Stimulated activated CD4-positive, alpha-beta T cell treated with anti-CD3 and anti-CD28 coated beads, Interleukin-15, amount 100 ng/mL, for 1 hour (primary cell): ENCODE measurements around the gene ZNRF3.
"Not testable (repeated sequence)": the region's sequence is repeated elsewhere in the genome, so short reads cannot be mapped to it uniquely, and the experiment has no call there.

ENCODE experiments used
- DNase-seq, 2 donors: peaks; one replicate each; pipeline ENCODE4 v3.0.0-alpha.2; 2020; ENCODE audit warnings: low read depth in 1 of 2, low spot score in 1 of 2

The ZNRF3 gene

GRCh38 chr22:29082826-29083545 lies 199.6 kb downstream of the ZNRF3 start:
- no peak for DNase-seq

DNA sequence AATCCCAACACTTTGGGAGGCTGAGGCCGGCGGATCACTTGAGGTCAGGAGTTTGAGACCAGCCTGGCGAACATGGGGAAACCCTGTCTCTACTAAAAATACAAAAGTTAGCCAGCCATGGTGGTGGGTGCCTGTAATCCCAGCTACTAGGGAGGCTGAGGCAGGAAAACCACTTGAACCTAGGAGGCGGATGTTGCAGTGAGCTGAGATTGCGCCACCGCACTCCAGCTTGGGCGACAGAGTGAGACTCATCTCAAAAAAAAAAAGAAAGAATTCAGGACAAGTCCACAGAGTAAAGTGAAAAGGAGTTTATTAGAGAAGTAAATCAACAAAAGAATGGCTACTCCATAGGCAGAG lies 200.2 kb downstream of the ZNRF3 start:
- DNase-seq, result not testable (repeated sequence)

GRCh38 chr22:29083933-29084591 lies 200.7 kb downstream of the ZNRF3 start:
- no peak for DNase-seq

GRCh38 chr22:29087012-29087411 lies 203.6 kb downstream of the ZNRF3 start:
- DNase-seq, result no peak

- DNase-seq, result no peak
These were observed 205.4 kb downstream of the ZNRF3 start for GRCh38 chr22:29088809-29089208.

GRCh38 chr22:29089507-29089906 lies 206.1 kb downstream of the ZNRF3 start:
- DNase-seq, result no peak

DNA sequence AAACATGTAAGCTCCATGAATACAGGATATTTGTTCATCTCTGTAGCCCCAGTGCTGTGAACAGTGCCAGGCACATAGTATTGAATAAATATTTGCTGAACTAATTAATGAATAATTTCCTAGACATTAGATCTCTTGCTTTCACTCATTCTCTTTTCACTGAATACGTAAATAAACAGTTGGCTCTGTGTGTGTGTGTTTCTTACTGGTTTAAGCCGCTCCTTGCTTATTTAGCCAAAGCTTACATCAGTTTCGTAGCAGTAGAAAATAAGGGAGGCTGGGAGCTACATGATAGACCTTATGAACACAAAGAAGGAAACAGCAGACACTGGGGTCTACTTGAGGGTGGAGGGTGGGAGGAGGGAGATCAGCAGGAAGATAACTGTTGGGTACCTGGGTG lies 206.7 kb downstream of the ZNRF3 start:
- DNase-seq, result no peak

- no peak for DNase-seq
These were observed 208.9 kb downstream of the ZNRF3 start for GRCh38 chr22:29092243-29092642.

DNA sequence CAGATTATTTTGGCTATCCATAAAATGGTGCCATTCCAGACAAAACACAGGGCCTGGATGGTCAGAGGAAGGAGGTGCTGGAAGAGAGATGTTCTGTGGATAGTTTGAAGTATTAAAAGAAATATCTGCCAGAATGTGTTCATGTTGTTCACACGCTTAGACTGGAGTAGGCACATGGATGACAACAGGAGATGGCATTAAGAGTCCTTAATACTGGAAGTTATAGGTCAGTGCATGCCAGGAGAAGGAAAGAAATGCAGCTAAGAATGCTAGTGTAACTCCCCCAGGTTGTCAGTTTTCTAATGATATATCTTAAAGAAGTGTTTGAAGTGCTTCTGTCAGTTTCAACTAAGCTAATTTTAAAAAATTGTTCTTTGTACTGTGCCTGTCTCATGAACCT lies 209.7 kb downstream of the ZNRF3 start:
- no peak for DNase-seq

GRCh38 chr22:29093501-29094300 lies 210.3 kb downstream of the ZNRF3 start:
- no peak for DNase-seq

DNA sequence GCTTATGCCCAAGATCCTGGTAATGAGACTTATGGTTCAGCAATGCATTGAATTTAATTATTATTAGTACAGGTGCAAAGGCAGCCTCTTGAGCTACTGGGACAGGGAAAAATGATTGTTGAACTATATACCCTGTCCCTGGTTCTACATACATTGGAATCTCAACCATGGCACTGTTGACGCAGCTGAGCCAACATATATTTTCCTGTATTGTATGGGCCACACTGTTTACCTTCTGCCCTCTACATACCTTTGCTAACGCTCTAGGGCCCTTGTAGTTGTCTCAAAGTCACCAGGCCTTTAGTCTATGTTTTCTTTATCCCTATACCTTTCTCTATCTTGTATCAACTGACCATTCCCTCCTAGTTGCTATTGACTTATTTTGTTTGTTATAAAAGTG lies 212.1 kb downstream of the ZNRF3 start:
- no peak for DNase-seq

GRCh38 chr22:29096736-29097669 lies 213.6 kb downstream of the ZNRF3 start:
- DNase-seq, result no peak

- no peak for DNase-seq
These were observed 214.9 kb downstream of the ZNRF3 start for GRCh38 chr22:29098296-29098695.

DNA sequence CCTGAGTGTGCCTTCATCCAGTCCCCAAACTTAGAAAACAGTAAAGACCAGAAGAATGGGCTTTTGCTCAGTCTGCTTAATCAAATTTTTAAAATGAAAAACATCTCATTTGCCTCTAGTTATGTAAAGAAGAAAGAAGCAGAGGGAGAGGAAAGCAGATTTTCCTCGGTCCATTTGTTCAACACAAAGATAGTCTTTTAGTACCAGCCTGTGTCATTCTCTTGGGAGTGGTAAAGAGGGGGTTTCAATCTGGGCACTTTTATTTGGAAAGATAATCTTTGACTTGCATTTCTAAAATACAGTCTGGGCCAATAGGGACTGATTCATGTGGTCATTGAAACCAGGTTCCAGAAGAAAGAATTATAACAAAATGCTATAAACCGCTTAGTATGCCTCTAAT lies 218.9 kb downstream of the ZNRF3 start:
- no peak for DNase-seq

DNA sequence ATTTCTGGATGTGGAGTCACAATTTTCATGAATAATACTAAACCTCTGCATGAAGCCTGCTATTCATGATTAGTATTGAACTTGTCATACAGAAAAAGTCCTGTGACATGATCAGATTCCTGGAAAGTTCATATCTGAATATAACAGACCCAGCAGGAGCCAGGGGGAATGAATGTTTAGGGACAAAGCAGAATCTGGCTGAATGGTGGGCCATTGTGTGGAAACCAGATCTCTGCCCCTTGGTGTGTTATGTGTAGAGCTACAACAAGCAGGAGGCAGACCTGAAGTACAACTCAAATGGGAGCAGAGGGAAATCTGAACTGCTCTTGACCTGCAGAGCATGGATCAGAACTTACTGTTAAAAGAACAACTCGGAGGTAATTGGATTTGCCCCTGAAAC lies 219.7 kb downstream of the ZNRF3 start:
- DNase-seq, result no peak

GRCh38 chr22:29105468-29105867 lies 222.1 kb downstream of the ZNRF3 start:
- DNase-seq, result no peak

- no peak for DNase-seq
These were observed 223.5 kb downstream of the ZNRF3 start for GRCh38 chr22:29106839-29107238.
